BE2C (cell line): Measurements from ENCODE around the gene C16orf96.

Experiments
- DNase-seq: peaks from one replicate; pipeline ENCODE4 v3.0.0-alpha.2; 2020
- H3K27me3 ChIP-seq: fragments of 250-450 bp; sonication (Bioruptor Pico); 2 replicates; pipeline ENCODE4 v1.5.1; 2020; ENCODE audit warnings: mild to moderate bottlenecking
- H3K36me3 ChIP-seq: fragments of 250-450 bp; sonication (Bioruptor Pico); 2 replicates; pipeline ENCODE4 v1.5.1; 2020; ENCODE audit warnings: mild to moderate bottlenecking
- H3K4me1 ChIP-seq: fragments of 250-450 bp; sonication (Bioruptor Pico); 2 replicates; pipeline ENCODE4 v1.5.1; 2020
- H3K4me3 ChIP-seq: 2 replicates; pipeline ENCODE4 v1.5.1; 2011; ENCODE audit warnings: low read depth, low read length
- H3K9me3 ChIP-seq: fragments of 250-450 bp; sonication (Bioruptor Pico); 2 replicates; pipeline ENCODE4 v1.5.1; 2020
- TF ChIP-seq, protein P1 (sequence below): IDR thresholded peaks from 2 replicates; pipeline ENCODE4 v1.5.1; 2012; ENCODE audit warnings: mild to moderate bottlenecking, low read depth, low read length

Gene C16orf96

GRCh38 chr16:4637501-4638166 is 81.5 kb downstream of the C16orf96 start:
- Histone ChIP-seq H3K36me3 (peaks cover 18% of the 10 kb centered on the region), H3K4me1 (no peaks in the 10 kb centered on the region), H3K9me3 (no peaks in the 10 kb centered on the region), H3K27me3 (no peaks in the 10 kb centered on the region), H3K4me3 (no peak overlapping the region)
- no peak for DNase-seq
- TF ChIP-seq, protein P1, sequence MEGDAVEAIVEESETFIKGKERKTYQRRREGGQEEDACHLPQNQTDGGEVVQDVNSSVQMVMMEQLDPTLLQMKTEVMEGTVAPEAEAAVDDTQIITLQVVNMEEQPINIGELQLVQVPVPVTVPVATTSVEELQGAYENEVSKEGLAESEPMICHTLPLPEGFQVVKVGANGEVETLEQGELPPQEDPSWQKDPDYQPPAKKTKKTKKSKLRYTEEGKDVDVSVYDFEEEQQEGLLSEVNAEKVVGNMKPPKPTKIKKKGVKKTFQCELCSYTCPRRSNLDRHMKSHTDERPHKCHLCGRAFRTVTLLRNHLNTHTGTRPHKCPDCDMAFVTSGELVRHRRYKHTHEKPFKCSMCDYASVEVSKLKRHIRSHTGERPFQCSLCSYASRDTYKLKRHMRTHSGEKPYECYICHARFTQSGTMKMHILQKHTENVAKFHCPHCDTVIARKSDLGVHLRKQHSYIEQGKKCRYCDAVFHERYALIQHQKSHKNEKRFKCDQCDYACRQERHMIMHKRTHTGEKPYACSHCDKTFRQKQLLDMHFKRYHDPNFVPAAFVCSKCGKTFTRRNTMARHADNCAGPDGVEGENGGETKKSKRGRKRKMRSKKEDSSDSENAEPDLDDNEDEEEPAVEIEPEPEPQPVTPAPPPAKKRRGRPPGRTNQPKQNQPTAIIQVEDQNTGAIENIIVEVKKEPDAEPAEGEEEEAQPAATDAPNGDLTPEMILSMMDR: no peak

- Histone ChIP-seq H3K27me3 (no peaks in the 10 kb centered on the region), H3K4me3 (no peak overlapping the region), H3K36me3 (peaks cover 7% of the 10 kb centered on the region; the same call in 1 of the 2 replicates), H3K4me1 (no peaks in the 10 kb centered on the region), H3K9me3 (no peaks in the 10 kb centered on the region)
- TF ChIP-seq, protein P1: no peak
- DNase-seq: no peak
These were observed 83.9 kb downstream of the C16orf96 start for GRCh38 chr16:4639899-4640509.

DNA sequence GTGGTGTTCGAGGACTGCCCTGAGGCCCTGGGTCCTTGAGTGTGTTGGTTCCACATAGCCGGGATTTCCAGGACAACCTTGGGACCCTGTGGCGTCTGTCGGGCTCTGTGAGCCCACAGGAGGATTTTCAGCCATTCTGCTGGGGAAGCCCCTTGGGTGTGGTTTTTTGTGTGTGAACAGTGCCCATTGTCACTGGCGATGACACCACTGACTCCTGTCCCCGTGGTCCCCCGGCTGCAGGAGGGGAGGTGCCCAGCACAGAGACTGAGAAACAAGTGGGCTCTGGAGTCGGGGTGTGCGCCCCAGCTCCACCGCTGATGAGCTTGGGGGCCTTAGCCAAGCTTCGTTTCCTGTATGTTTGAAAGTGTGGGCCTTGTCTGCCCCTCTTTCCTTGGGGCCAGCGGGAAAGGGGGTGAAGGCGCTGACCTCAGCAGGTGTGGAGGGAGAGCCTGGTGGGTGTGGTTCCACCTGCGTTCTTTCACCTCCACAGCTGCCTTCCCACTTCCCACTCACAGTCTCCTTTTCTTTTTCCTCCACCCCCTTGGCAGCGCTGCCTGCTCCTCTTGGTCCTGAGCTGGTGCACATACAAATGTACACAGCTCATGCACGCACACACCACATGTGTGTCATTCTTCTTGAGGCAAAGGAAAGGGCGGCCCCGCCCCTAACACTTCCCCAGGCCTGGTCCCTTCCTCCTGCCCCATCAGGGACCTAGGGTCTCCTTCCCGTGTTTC is 84.6 kb downstream of the C16orf96 start:
- DNase-seq: no peak
- H3K36me3 ChIP-seq: peaks cover 6% of the 10 kb centered on the region; the same call in 1 of the 2 replicates
- no peak overlapping the region for H3K4me3 ChIP-seq
- H3K27me3 ChIP-seq: no peaks in the 10 kb centered on the region
- TF ChIP-seq, protein P1: no peak
- H3K9me3 ChIP-seq: no peaks in the 10 kb centered on the region
- no peaks in the 10 kb centered on the region for H3K4me1 ChIP-seq

DNA sequence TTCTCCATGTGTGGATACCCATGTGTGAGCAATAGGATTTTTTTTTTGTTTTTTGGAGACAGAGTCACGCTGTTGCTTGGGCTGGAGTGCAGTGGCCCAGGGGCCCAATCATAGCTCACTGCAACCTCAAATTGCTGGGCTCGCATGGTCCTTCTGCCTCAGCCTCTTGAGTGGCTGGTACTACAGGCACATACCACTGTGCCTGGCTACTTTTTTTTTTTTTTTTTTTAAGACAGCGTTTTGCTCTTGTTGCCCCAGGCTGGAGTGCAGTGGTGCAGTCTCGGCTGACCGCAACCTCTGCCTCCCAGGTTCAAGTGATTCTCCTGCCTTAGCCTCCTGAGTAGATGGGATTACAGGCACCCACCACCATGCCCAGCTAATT is 85.2 kb downstream of the C16orf96 start:
- H3K4me3 ChIP-seq: no peak overlapping the region
- peaks cover 4% of the 10 kb centered on the region; the same call in 1 of the 2 replicates for H3K36me3 ChIP-seq
- no peaks in the 10 kb centered on the region for H3K9me3 ChIP-seq
- H3K4me1 ChIP-seq: no peaks in the 10 kb centered on the region
- no peak for DNase-seq
- TF ChIP-seq, protein P1: no peak
- H3K27me3 ChIP-seq: no peaks in the 10 kb centered on the region

GRCh38 chr16:4641895-4642294 is 85.8 kb downstream of the C16orf96 start:
- Histone ChIP-seq H3K4me1 (no peaks in the 10 kb centered on the region), H3K4me3 (no peak overlapping the region), H3K27me3 (no peaks in the 10 kb centered on the region), H3K36me3 (peaks cover 4% of the 10 kb centered on the region; the same call in 1 of the 2 replicates), H3K9me3 (no peaks in the 10 kb centered on the region)
- TF ChIP-seq, protein P1: no peak
- DNase-seq: no peak
